Subcutaneous adipose tissue (tissue), 4 donors: Measurements from ENCODE around the gene TUT4. TPM values are rescaled to one million over a fixed set of nuclear protein-coding genes. Genes with fewer than 3 reads are reported as not detected.

Source experiments
- CTCF ChIP-seq: fragments of 450-650 bp; IDR thresholded peaks from one replicate; pipeline ENCODE4 v1.5.1; 2016; ENCODE audit warnings: low read depth, mild to moderate bottlenecking, control low read depth, antibody characterized with exemption, moderate library complexity
- total RNA-seq, 4 donors: library from RNA; depleted of rRNA; stranded (reverse); fragments of >200 nt; gene quantifications; one replicate each; pipeline ENCODE4 v1.1.0, GENCODE V29; 2016

Gene TUT4
- total RNA-seq, 4 donors from 2014 or later: 37.1 to 52.2 (median 43.6) TPM

DNA sequence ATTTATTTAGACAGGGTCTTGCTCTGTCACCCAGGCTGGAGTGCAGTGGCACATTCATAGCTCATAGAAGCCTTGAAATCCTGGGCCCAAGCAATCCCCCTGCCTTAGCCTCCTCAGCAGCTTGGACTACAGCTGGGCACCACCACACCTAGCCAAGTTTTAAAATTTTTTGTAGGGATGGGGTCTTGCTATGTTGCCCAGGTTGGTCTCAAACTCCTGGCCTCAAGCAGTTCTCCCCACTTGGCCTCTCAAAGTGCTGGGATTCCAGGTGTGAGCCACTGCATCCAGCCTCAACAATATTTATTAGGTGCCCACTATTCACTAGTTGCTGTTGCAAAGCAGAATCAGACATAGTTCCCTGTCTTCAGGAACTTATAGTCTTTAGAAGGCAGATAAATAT lies 35.1 kb upstream of the TUT4 start:
- no peak for TF ChIP-seq CTCF

- TF ChIP-seq CTCF: no peak
Measured at GRCh38 chr1:52585474-52585873, 32.6 kb upstream of the TUT4 start.

DNA sequence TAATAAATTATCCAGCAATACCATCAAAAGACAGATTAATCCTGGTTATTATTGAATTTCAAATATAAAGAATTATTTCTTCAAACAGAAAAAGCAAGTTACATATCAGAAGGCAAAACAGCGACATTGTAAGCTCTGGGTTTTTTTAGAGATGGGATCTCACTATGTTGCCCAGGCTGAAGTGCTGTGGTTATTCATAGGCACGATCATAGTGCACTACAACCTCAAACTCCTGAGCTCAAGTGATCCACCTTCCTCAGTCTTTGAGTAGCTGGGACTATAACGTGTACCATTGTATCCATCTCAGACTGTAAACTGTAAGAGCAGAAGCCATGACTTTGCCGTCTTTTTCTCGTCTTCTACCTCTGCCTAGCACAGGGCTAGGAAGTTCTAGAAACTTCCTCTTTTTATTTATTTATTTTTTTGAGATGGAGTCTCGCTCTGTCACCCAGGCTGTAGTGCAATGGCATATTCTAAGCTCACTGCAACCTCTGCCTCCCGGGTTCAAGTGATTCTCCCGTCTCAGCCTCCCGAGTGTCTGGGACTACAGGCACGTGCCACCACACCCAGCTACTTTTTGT lies 29.3 kb upstream of the TUT4 start:
- no peak for TF ChIP-seq CTCF

DNA sequence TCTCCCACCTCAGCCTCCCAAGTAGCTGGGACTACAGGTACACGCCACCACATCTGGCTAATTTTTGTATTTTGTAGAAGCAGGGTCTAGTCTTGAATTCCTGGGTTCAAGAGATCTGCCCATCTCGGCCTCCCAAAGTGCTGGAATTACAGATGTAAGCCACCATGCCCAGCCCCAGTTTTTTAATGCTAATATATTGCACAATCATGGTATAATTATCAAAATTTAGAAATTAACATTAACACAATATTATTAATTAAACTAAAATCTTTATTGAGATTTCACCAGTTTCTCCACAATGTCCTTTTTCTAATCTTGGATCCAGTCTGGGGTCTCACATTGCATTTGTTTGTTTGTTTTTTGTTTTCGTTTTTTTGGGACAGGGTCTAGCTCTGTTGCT lies 27.4 kb upstream of the TUT4 start:
- TF ChIP-seq CTCF: no peak

GRCh38 chr1:52579415-52579814 lies 26.5 kb upstream of the TUT4 start:
- TF ChIP-seq CTCF: no peak

- TF ChIP-seq CTCF: no peak
Measured at GRCh38 chr1:52576074-52576473, 23.2 kb upstream of the TUT4 start.

DNA sequence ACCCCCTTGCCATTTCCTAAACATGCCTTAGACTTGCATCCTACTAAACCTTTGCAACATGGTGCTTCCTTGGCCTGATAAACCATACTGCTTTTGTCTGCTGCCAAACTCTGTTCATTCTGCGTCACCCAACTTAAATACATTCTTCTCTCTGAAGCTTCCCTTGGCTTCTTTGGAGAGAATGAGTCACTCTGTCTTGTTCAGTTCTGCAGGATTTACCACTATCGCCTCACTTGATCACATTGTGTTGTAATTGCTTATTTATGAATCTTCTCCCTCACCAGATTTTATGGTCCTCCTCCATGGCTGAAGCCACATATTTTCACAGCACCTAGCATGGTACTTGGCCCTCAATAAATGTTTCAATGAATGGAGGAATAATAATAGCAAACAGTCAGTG lies 21.7 kb upstream of the TUT4 start:
- no peak for TF ChIP-seq CTCF
